Measurements from ENCODE around the gene NHLRC4.

GRCh38 chr16:523097-523741 is 43.6 kb upstream of the NHLRC4 start:
- TF ChIP-seq CTCF (IDR thresholded peaks at IDR 0.05) = no peak
- TF ChIP-seq POLR2A (IDR thresholded peaks at IDR 0.05) = no peak
- no peak for TF ChIP-seq POLR2AphosphoS5 (IDR thresholded peaks at IDR 0.05)
- no peak for TF ChIP-seq EP300 (IDR thresholded peaks at IDR 0.05)
